A549 treated with AZD9567 at 1 μM for 4 hours (cell line): Measurements from ENCODE around the gene TEKT1. TPM values are rescaled to one million over a fixed set of nuclear protein-coding genes. Genes with fewer than 3 reads are reported as not detected.

Experiments
- total RNA-seq: library from RNA; stranded (reverse); fragments of 200-300 nt; extraction: Qiagen RNA extraction; gene quantifications from 5 replicates; pipeline ENCODE4 v1.2.3, GENCODE V29; 2022; ENCODE audit not compliant: insufficient read depth

TEKT1 gene
- total RNA-seq, result 0.06 to 0.13 TPM in 2 of 5 replicates, not detected in the others

DNA sequence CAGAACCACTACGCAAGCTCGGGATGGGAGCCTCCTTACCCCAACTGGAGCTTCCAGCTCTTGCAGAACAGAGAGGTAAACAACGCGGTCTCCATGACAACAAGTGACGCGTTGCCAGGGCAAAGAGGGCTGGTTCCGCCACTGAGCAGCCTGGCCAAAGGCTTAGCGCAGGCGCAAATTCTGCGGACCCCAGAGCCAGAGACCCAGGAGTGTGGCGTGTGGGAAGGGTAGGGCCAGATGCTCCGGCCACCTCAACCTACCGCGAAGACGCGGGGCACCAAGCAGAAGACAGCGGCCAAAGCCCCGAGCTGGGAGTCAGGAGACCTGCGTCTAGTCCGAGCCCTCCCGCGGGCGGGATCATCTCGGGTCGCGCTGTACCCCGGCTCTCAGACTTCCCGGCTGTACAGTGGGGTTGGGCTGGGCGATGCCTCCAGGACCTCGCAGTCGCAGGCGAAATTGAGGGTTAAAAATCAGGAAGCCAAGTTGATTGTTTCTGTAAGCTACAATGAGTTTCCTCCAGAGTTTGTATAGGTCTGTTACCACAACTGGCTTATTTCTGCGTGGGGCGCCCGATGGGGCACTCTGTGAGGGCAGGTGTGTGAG, at the start of gene TEKT1:
Gene TEKT1, minus strand, starts transcription at position 69 of the 603 bp plus-strand sequence. CDS start 1,353 bp downstream, outside the sequence.

DNA sequence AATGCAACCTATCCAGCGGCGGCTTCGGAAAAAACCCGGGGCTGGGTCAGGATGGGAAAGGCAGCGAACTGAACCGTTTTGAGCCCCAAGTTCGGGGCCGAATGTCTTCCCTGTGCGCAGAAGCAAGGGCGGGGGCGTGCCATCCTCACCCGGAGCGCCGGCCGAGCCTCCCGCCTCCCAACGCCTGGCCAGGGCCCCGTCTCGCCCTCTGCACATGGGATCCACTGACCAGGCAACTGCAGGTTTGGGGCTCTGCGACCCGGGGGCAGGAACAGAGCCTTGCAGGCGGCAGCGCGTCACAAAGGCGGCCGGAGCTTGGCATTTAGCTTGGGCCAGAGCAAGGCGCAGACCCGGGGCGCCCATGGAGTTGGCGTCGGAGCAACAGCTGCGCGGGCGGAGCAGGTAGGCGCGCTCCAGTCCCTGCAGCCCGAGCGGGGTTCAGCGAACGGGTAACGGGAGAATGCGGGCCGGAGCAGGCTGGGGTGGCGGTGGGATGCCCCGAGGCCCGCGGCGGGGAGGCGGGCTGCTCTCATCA, 55.6 kb downstream of the TEKT1 start, which contains the start of gene FBXO39:
Gene FBXO39, plus strand, starts transcription at position 345 of the 535 bp plus-strand sequence. CDS start 3,654 bp downstream, outside the sequence.

DNA sequence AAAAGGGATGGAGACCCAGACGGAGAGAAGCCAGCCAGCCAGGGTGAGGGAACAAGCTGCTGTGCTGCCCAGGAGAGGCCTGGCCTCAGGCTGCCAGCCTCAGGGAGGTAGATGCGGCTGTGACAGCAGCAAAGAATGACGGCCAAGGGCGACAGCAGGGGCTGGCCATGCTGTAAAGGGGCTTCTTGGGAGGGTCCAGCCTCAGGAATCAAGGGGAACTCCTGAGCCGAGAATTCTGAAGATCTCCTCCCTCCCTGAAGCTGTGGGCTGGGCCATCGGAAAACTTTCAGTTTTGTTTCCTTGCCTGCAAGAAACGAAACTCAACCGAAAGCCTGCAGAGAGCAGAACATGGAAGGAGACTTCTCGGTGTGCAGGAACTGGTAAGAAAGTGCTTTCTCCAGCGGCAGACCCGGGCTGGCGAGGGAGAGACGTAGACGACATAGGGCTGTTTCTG, 75.8 kb downstream of the TEKT1 start, which contains the start of gene XAF1:
Gene XAF1, plus strand, starts transcription at position 316 of the 454 bp plus-strand sequence. Its CDS starts 33 bp downstream, at position 349.

Other genes starting within 250 kb of the TEKT1 start
- 16.7 to 19.8 TPM (median 17.6 TPM) in 5 replicates for gene KIAA0753, start 191.0 kb downstream of the TEKT1 start, total RNA-seq
- 321 to 445 TPM (median 430 TPM) in 5 replicates for gene TXNDC17, start 190.7 kb downstream of the TEKT1 start, total RNA-seq
- 20.7 to 35.8 TPM (median 33.6 TPM) in 5 replicates for gene MED31, start 180.1 kb downstream of the TEKT1 start, total RNA-seq
- 1.2 to 2.4 TPM (median 2.3 TPM) in 5 replicates for gene C17orf100, start 180.0 kb downstream of the TEKT1 start, total RNA-seq
- 0.08 to 0.29 TPM (median 0.13 TPM) in 4 of 5 replicates, not detected in the other for gene SLC13A5, start 118.4 kb downstream of the TEKT1 start, total RNA-seq
- gene XAF1, start 75.7 kb downstream of the TEKT1 start, total RNA-seq, result not detected in 5 replicates
- not detected in 5 replicates for gene FBXO39, start 55.5 kb downstream of the TEKT1 start, total RNA-seq
- not detected in 5 replicates for gene ALOX12, start 164.3 kb upstream of the TEKT1 start, total RNA-seq
- 364 to 487 TPM (median 429 TPM) in 5 replicates for gene RNASEK, start 180.9 kb upstream of the TEKT1 start, total RNA-seq
- gene BCL6B, start 191.3 kb upstream of the TEKT1 start, total RNA-seq, result not detected in 5 replicates
- 3.5 to 8.5 TPM (median 7.7 TPM) in 5 replicates for gene SLC16A13, start 204.3 kb upstream of the TEKT1 start, total RNA-seq
- gene SLC16A11, start 212.4 kb upstream of the TEKT1 start, total RNA-seq, result not detected in 5 replicates
- not detected in 5 replicates for gene CLEC10A, start 248.5 kb upstream of the TEKT1 start, total RNA-seq